CD1c-positive myeloid dendritic cell (primary cell): ENCODE results near the gene WBP1L.
A peak's percentile ranks its signal among the peaks of the same experiment; 100 is the strongest.
"Not testable (repeated sequence)": the region's sequence is repeated elsewhere in the genome, so short reads cannot be mapped to it uniquely, and the experiment has no call there.

Source experiments
- DNase-seq: peaks from one replicate; pipeline ENCODE4 v3.0.0-alpha.2; 2016; ENCODE audit errors: extremely low spot score

Gene WBP1L

GRCh38 chr10:102723989-102724388 lies 19.8 kb upstream of the WBP1L start:
- DNase-seq = no peak

DNA sequence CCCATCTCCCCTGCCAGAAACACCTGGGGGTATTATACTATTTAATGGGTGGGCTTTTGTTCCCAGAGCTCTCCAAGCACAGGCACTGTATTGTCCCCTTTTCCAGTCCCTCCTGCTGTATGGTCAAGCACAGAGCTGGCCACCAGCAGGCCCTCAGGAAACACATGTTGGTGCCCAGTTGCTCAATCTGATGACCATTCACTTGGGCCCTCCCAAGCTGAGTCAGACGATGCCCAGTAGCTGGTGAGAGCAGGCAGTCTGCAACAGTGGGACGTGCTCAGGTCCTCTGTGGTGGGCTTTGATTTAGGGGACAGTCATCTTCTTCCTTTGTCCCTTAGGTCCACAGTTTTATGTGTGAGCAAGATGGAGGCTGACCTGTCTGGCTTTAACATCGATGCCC lies 17.5 kb upstream of the WBP1L start:
- DNase-seq = no peak

DNA sequence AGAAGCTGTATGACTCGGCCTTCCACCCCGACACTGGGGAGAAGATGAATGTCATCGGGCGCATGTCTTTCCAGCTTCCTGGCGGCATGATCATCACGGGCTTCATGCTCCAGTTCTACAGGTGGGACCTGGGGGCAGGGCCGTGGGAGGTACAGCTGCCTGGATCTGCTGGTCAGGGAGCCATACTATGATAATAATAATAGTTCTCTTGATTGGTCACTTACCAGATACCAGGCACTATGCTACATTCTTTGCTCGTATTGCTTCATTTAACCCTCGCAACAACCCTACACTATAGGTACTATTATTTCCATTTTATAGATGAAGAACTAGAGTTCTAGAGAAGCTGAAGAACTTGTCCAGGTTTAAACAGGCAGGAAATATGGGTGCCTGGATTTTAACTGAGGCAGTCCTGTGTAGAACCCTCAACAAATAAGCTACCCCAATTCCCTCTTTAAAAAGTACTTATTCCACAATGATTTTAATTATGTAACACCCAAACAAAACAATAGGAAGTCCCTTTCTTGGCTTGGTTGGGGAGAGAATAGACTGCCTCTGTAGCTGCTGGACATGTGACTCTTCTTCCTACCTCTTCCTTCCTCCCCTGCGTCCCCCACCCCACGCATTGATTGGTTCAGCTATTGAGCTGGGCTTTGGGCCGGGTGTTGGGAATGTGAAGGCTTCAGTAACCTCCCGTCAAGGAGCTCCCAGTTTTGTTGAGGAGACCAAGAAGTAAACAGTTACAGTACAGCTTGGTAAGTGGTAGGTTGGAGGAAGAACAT lies 16.5 kb upstream of the WBP1L start:
- peak; percentile 52 for DNase-seq

DNA sequence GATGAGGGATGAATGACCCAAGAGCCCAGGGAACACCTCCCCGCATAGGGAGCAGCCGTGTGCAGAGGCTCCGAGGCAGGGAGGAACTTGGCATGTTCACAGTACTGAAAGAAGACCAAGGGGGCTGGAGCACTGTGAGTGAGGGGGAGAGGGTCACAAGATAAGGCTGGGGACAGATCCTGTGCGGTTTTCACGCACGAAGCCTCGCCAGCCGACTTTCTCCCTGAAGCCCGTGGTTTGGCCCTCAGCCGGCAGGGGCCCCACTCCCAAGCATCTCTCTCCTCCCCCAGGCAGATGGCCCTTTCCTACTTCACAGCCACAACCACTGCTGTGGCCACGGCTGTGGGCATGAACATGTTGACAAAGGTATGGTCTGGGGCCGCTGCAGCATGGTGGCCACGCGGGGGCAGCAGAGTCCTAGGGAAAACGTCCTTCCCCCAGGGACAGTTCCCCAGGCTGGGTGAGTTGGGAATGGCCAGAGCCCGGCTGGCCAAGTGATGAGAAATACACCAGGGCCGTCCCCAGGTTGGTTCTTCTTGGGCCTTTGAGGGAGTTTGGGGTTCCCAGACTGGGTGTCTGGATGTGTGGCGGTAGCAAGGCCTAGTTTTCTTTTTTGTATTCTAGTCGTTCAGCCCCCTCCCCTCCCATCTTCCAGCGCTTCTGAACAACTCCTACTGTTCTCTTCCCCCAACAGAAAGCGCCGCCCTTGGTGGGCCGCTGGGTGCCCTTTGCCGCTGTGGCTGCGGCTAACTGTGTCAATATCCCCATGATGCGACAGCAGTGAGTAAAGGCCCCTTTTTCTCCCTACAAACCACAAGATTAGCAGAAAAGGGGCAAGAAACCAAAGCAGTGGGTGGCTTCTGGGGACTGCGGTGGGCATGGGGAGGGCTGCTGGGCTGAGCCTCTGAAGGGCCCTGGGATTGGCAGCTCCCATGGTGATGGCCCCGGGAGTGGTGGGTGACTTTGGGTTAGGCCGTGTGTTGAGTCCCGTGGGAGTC lies 14.4 kb upstream of the WBP1L start:
- DNase-seq = peak; percentile 83

DNA sequence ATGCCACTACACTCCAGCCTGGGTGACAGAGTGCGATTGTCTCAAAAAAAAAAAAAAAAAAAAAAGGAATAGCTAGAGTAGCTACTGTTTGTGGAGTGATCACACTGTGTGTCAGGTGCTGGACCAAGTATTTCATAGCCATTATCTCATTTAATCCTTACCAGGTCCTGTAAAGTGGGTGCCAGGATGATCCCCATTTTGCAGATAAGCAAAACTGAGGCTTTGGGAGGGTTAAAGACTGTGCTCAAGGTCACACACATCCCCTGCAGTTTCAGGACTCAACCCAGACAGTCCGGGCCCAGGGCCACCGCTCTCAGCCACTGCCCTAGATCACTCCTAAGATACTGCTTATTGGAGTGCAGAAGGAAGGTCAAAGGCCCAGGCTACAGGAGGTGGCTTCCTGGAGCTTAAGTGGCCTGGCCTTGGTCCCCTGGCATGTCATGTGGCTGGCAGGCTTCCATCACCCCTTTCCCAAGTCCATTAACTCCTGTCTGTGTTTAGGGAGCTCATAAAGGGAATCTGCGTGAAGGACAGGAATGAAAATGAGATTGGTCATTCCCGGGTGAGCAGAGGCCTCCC lies 12.4 kb upstream of the WBP1L start:
- DNase-seq = no peak

DNA sequence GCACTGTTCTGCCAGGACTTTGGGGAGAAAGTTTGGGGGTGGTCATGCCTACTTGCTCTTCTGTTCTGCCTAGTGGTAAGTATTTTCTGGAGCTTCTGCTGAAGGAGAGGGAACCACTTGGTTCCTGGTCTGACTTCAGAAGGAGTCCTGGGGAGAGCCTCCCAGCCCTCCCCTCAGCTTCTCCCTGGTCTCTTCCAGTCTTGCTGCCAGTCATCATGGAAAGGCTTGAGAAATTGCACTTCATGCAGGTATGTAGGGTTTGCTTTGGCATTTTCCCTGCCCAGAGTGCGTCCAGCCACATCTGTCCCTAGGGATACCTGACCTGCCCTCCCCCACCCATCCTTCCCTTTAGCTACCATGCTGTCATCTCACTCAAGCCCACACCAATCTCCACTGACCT lies 11.1 kb upstream of the WBP1L start:
- DNase-seq = no peak

DNA sequence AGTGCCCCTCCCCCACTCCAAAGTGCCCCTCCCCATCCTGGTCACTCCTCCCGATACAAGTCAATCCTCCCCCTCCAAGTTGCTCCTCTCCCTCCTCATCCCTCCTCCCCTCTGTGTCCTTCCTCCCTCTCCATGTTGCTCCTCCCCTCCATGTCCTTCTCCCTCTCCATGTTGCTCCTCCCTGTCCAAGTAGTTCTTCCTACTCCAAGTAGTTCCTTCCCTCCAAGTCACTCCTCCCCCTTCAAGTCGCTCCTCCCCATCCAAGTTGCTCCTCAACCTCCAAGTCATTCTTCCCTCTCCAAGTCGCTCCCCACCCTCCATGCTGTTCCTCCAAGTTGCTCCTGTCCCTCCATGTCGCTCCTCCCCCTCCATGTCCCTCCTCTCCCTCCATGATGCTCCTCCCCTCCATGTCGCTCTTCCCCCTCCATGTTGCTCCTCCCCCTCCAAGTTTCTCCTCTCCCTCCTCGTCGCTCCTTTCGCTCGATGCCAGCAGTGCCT lies 8.6 kb upstream of the WBP1L start:
- no peak for DNase-seq

- DNase-seq = peak; percentile 52
These were observed 5.0 kb upstream of the WBP1L start for GRCh38 chr10:102738692-102739121.

- DNase-seq = no peak
These were observed 3.5 kb upstream of the WBP1L start for GRCh38 chr10:102740229-102740628.

DNA sequence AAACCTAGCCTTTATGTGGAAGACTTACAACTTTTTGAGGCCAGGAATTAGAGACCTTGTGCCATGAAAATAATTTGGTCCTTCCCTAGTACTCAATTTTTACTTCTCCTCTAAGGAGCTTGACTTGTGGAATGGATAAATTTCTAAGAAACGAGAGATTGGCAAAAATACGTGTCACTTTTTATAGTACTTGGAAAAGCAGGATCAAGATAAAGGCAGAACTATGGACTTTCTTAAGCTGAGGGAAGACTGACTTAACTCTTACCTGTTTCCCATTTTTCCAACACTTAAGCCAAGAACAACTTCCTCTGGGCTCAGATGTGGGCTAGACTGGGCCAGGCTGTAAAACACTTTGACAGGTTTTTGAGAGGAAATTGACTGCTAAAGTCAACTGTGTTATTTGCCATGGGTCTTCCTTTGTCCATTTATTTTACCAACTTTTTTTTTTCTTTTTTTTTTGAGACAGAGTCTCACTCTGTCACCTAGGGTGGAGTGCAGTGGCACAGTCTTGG lies 2.0 kb upstream of the WBP1L start:
- no peak for DNase-seq

DNA sequence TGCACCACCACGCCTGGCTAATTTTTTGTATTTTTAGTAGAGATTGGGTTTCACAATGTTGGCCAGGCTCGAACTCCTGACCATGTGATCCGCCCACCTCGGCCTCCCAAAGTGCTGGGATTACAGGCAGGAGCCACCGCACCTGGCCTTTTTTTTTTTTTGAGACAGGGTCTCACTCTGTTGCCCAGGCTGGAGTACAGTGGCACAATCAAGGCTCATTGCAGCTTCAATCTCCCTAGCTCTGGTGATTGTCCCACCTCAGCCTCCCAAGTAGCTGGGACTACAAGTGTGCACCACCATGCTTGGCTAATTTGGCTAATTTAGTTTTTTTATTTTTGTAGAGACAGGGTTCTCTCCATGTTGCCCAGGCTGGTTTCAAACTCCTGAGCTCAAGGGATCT lies 1.4 kb upstream of the WBP1L start:
- not testable (repeated sequence) for DNase-seq

- no peak for DNase-seq
These were observed 615 bp upstream of the WBP1L start for GRCh38 chr10:102743078-102743587.

- no peak for DNase-seq
These were observed 765 bp downstream of the WBP1L start for GRCh38 chr10:102744374-102745051.

DNA sequence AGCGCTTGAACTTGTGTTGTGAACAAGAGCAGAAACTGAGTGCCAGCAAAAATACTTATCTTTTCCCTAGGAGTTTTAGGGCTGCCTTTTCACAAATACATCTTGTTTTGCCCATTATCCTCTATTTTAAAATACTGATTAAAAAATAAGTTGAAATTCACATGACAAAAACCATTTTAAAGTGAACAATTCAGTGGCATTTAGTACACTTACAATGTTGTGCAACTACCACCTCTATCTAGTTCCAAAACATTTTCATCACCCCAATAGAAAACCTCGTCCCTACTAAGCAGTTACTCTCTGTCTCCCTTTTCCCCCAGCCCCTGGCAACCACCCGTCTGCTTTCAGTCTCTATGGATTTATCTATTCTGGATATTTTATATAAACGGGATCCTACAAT lies 1.4 kb downstream of the WBP1L start:
- DNase-seq = no peak

GRCh38 chr10:102752266-102752930 lies 8.7 kb downstream of the WBP1L start:
- no peak for DNase-seq

GRCh38 chr10:102752934-102753664 lies 9.4 kb downstream of the WBP1L start:
- peak; percentile 46 for DNase-seq

GRCh38 chr10:102753718-102754117 lies 10.0 kb downstream of the WBP1L start:
- no peak for DNase-seq

DNA sequence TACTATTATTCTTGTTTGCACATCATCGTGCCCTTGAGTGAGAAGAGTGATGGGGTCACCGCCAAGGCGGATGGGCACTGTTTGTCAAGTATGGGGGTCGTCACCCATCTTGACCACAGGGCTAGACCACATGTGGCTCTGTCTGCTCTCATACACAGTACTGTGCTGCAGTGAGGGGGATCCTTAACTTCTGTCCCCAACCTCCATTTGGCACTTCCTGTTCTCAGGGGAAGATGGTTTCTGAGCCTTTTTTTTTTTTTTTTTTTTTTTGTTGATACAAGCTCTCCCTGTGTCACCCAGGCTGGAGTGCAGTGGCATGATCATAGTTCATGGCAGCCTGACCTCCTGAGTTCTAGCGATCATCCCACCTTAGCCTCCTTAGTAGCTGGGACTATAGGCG lies 13.6 kb downstream of the WBP1L start:
- no peak for DNase-seq

DNA sequence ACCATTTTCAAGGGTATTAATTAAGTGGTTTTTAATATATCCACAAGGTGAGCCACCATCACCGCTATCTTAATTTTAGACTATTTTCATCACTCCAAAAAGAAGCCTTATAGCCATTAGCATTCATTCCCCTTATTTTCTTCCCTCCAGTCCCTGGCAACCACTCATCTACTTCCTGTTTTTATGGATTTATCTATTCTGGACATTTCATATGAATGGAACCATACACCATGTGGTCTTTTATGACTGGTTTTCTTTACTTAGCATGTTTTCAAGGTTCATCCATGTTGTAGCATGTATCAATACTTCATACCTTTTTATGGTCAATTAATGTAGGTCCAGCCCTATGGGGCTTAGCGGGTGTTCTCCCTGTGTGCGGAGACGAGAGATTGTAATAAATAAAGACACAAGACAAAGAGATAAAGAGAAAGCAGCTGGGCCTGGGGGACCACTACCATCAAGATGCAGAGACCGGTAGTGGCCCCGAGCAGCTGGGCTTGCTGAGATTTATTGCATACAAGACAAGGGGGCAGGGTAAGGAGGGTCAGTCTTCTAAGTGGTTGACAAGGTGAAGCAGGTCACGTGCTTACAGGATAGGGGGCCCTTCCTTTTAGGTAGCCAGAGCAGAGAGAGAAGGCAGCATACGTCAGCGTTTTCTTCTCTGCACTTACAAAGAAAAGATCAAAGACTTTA lies 14.6 kb downstream of the WBP1L start:
- no peak for DNase-seq
